ENCODE measurements around the gene DSG4.

DNA sequence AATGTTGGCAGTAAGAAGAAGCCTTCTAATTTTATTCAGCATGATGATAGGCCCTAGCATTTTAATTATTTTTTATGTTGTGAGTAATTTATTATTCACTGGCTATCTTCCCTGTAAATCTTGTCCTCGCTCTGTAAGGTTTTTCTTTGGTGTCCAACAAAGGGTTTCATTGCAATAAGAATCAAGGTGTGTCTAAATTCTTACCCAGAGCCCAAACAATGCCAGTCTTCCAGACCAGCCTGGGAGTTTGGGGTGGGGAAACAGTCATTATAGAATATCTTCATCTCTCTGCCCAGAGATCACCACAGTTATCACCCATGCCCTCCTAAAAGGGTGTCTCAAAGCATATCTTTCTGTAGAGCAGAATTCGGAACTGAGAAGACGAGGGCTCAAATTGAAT, at the start of gene DSG4:
- TF ChIP-seq TCF4 (CRISPR knock-in tag; IDR thresholded peaks at IDR 0.05; ENCODE audit: borderline replicate concordance): no peak
- no peak for TF ChIP-seq ARNTL (CRISPR knock-in tag; IDR thresholded peaks at IDR 0.05; ENCODE audit: borderline replicate concordance, low read depth)
- TF ChIP-seq, protein P1, sequence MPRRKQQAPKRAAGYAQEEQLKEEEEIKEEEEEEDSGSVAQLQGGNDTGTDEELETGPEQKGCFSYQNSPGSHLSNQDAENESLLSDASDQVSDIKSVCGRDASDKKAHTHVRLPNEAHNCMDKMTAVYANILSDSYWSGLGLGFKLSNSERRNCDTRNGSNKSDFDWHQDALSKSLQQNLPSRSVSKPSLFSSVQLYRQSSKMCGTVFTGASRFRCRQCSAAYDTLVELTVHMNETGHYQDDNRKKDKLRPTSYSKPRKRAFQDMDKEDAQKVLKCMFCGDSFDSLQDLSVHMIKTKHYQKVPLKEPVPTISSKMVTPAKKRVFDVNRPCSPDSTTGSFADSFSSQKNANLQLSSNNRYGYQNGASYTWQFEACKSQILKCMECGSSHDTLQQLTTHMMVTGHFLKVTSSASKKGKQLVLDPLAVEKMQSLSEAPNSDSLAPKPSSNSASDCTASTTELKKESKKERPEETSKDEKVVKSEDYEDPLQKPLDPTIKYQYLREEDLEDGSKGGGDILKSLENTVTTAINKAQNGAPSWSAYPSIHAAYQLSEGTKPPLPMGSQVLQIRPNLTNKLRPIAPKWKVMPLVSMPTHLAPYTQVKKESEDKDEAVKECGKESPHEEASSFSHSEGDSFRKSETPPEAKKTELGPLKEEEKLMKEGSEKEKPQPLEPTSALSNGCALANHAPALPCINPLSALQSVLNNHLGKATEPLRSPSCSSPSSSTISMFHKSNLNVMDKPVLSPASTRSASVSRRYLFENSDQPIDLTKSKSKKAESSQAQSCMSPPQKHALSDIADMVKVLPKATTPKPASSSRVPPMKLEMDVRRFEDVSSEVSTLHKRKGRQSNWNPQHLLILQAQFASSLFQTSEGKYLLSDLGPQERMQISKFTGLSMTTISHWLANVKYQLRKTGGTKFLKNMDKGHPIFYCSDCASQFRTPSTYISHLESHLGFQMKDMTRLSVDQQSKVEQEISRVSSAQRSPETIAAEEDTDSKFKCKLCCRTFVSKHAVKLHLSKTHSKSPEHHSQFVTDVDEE (CRISPR knock-in tag; IDR thresholded peaks at IDR 0.05): no peak
- TF ChIP-seq, protein P2, sequence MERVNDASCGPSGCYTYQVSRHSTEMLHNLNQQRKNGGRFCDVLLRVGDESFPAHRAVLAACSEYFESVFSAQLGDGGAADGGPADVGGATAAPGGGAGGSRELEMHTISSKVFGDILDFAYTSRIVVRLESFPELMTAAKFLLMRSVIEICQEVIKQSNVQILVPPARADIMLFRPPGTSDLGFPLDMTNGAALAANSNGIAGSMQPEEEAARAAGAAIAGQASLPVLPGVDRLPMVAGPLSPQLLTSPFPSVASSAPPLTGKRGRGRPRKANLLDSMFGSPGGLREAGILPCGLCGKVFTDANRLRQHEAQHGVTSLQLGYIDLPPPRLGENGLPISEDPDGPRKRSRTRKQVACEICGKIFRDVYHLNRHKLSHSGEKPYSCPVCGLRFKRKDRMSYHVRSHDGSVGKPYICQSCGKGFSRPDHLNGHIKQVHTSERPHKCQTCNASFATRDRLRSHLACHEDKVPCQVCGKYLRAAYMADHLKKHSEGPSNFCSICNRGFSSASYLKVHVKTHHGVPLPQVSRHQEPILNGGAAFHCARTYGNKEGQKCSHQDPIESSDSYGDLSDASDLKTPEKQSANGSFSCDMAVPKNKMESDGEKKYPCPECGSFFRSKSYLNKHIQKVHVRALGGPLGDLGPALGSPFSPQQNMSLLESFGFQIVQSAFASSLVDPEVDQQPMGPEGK (CRISPR knock-in tag; IDR thresholded peaks at IDR 0.05; ENCODE audit: borderline replicate concordance): no peak
- no peak for TF ChIP-seq CSDC2 (CRISPR knock-in tag; IDR thresholded peaks at IDR 0.05)
